ENCODE data around the gene RSF1. TPM values are rescaled to one million over a fixed set of nuclear protein-coding genes. Genes with fewer than 3 reads are reported as not detected.

The RSF1 gene
- total RNA-seq, 4 donors from 2014 or later: 38.4 to 129 (median 70.5) TPM

DNA sequence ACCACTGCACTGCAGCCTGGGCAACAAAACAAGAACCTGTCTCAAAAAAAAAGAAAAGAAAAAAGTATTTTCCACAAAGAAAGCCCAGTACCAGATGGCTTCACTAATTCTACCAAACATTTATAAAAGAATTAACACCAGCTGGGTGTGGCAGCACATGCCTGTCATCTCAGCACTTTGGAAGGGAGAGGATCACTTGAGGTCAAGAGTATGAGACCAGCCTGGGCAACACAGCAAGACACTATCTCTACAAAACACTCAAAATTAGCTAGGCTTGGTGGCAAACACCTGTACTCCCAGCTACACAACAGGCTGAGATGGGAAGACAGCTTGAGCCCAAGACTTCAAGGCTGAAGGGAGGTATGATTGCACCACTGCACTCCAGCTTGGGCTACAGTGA lies 20.1 kb downstream of the RSF1 start:
- Histone ChIP-seq H3K27ac (no peak overlapping the region), H3K4me1 (peaks cover 0 to 18% (median 0%) of the 10 kb centered on the region in 4 donors), H3K36me3 (no peaks in the 10 kb centered on the region), H3K27me3 (no peaks in the 10 kb centered on the region), H3K9me3 (no peaks in the 10 kb centered on the region), H3K4me3 (no peak overlapping the region)
- TF ChIP-seq, protein P1, sequence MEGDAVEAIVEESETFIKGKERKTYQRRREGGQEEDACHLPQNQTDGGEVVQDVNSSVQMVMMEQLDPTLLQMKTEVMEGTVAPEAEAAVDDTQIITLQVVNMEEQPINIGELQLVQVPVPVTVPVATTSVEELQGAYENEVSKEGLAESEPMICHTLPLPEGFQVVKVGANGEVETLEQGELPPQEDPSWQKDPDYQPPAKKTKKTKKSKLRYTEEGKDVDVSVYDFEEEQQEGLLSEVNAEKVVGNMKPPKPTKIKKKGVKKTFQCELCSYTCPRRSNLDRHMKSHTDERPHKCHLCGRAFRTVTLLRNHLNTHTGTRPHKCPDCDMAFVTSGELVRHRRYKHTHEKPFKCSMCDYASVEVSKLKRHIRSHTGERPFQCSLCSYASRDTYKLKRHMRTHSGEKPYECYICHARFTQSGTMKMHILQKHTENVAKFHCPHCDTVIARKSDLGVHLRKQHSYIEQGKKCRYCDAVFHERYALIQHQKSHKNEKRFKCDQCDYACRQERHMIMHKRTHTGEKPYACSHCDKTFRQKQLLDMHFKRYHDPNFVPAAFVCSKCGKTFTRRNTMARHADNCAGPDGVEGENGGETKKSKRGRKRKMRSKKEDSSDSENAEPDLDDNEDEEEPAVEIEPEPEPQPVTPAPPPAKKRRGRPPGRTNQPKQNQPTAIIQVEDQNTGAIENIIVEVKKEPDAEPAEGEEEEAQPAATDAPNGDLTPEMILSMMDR (IDR thresholded peaks at IDR 0.05): no peak
- no peak for TF ChIP-seq POLR2A (IDR thresholded peaks at IDR 0.05)
- DNase-seq: no peak

DNA sequence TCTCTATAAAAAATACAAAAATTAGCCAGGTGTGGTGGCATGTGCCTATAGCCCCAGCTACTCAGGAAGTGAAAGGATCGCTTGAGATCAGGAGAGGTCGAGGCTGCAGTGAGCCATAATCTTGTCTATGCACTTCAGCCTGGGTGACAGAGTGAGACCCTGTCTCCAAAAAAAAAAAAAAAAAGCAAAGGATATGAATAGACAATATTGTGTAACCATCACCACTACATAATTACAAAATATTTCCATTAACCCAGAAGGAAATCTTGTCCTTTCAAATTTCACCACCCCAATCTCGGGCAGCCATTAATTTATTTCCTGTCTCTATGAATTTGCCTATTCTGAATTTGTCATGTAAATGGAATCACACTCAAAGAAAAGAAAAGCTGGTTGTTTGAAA lies 21.2 kb downstream of the RSF1 start:
- no peak overlapping the region for H3K4me3 ChIP-seq
- peaks cover 0 to 18% (median 0%) of the 10 kb centered on the region in 4 donors for H3K4me1 ChIP-seq
- no peak for DNase-seq
- H3K27me3 ChIP-seq: no peaks in the 10 kb centered on the region
- no peaks in the 10 kb centered on the region for H3K9me3 ChIP-seq
- no peaks in the 10 kb centered on the region for H3K36me3 ChIP-seq
- TF ChIP-seq, protein P1 (IDR thresholded peaks at IDR 0.05): no peak
- TF ChIP-seq POLR2A (IDR thresholded peaks at IDR 0.05): no peak
- no peak overlapping the region for H3K27ac ChIP-seq

DNA sequence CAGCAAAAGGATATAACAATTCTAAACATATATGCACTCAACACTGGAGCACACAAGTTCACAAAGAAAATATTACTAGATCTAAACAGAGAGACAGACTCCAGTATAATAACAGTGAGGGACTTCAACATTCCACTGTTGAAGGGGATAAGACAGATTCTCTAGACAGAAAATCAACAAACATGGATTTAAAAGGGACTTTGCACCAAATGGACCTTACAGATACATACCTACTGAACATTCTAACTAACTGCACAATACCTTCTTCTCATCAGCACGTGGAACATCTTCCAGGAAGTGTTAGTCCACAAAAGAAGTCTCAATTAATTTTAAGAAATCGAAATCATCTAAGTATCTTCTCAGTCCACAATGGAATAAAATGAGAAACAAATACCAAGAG lies 26.6 kb downstream of the RSF1 start:
- H3K36me3 ChIP-seq: no peaks in the 10 kb centered on the region
- DNase-seq: no peak
- no peaks in the 10 kb centered on the region for H3K27me3 ChIP-seq
- no peaks in the 10 kb centered on the region for H3K9me3 ChIP-seq
- H3K4me1 ChIP-seq: no peaks in the 10 kb centered on the region
- no peak overlapping the region for H3K27ac ChIP-seq
- H3K4me3 ChIP-seq: no peak overlapping the region
- no peak for TF ChIP-seq POLR2A (IDR thresholded peaks at IDR 0.05)
- TF ChIP-seq, protein P1 (IDR thresholded peaks at IDR 0.05): no peak

DNA sequence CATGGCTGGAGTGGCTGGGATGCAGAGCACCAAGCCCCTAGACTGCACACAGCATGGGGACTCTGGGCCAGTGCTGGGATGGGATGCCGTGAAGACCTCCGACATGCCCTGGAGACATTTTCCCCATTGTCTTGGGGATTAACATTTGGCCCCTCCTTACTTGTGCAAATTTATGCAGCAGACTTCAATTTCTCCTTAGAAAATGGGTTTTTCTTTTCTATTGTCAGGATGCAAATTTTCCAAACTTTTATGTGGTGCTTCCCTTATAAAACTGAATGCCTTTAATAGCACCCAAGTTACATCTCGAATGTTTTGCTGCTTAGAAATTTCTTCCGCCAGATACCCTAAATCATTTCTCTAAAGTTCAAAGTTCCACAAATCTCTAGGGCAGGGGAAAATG lies 29.2 kb downstream of the RSF1 start:
- no peak for DNase-seq
- H3K4me3 ChIP-seq: no peak overlapping the region
- TF ChIP-seq, protein P1 (IDR thresholded peaks at IDR 0.05): no peak
- no peak for TF ChIP-seq POLR2A (IDR thresholded peaks at IDR 0.05)

DNA sequence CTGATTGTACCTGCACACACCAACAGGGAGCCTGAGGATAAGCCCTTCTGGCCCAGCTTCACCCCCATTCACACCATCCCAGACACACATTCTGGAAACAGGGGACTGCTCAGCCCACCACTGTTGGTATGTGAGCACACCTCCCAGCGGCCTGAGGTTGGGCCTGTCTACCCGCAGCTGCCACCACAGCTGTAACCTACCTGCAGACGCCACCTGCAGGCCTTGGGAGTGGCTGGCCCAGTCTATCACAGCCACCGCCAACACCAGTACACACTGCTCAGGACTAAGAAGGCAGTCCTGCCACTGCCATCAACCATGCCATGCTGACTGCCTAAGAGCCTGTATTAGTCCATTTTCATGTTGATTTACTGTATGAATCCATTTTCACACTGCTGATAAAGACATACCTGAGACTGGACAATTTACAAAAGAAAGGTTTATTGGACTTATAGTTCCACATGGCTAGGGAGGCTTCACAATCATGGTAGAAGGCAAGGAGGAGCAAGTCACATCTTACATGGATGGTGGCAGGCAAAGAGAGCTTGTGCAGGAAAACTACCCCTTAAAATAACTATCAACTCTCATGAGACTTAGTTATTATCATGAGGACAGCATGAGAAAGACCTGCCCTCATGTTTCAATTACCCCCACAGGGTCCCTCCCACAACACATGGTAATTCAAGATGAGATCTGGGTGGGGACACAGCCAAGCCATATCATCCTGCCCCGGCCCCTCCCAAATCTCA lies 30.6 kb downstream of the RSF1 start:
- TF ChIP-seq, protein P1 (IDR thresholded peaks at IDR 0.05): no peak
- no peak for TF ChIP-seq POLR2A (IDR thresholded peaks at IDR 0.05)
- no peak for DNase-seq

More for the DNA sequence above, 29.2 kb downstream of the RSF1 start:
- H3K27me3 ChIP-seq: no peaks in the 10 kb centered on the region
- no peak overlapping the region for H3K27ac ChIP-seq
- H3K4me1 ChIP-seq: no peaks in the 10 kb centered on the region
- no peaks in the 10 kb centered on the region for H3K9me3 ChIP-seq
- no peaks in the 10 kb centered on the region for H3K36me3 ChIP-seq

More for the DNA sequence above, 30.6 kb downstream of the RSF1 start:
- H3K36me3 ChIP-seq: no peaks in the 10 kb centered on the region
- H3K4me1 ChIP-seq: no peaks in the 10 kb centered on the region
- no peak overlapping the region for H3K27ac ChIP-seq
- H3K4me3 ChIP-seq: no peak overlapping the region
- no peaks in the 10 kb centered on the region for H3K9me3 ChIP-seq
- no peaks in the 10 kb centered on the region for H3K27me3 ChIP-seq

All from Peyer's patch (tissue), 4 donors.